C1 segment of cervical spinal cord (tissue), 14 donors: ENCODE results near the gene ESR1.

Source experiments
- DNase-seq, 14 donors: peaks; one replicate each; lab custom pipeline; 2025; lab: John Stamatoyannopoulos, UW

Gene ESR1

GRCh38 chr6:152173321-152173720 is 365.8 kb downstream of the ESR1 start:
- DNase-seq: no peak

GRCh38 chr6:152173957-152174356 is 366.5 kb downstream of the ESR1 start:
- no peak for DNase-seq

- DNase-seq: no peak
Measured at GRCh38 chr6:152176268-152176667, 368.8 kb downstream of the ESR1 start.
